ENCODE measurements around the gene CIZ1. TPM values are rescaled to one million over a fixed set of nuclear protein-coding genes. Genes with fewer than 3 reads are reported as not detected.

CIZ1 gene
- total RNA-seq, 2 donors from 2014 or later: 58.4 to 61.6 TPM

DNA sequence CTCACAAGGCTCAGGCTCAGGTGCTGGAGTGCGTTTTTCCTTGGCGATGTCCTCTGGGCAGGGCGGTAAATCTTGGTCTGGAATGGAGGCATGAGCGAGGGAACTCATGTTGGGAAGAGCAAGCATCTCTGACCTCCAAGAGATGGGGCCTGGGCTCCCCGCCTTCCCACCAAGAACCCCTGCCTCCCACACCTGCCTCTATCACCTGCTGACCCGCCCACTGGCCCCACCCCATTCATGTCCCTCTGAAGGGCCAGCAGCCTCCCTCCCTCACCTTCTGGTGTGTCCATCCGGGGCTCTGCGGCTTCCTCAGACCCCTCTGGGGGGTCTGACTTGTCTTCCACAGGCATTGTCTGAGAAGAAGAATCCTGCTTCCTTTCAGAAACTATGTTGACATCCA lies 10.9 kb downstream of the CIZ1 start:
- no peak overlapping the region for H3K27ac ChIP-seq
- H3K4me3 ChIP-seq: no peak overlapping the region
- H3K9me3 ChIP-seq: no peaks in the 10 kb centered on the region
- H3K36me3 ChIP-seq (replicated peaks in 1 of 2; ENCODE audit: insufficient read depth in 1 of 2, low read depth in 2 of 2): peaks cover 17 to 29% of the 10 kb centered on the region in 2 donors
- no peaks in the 10 kb centered on the region for H3K27me3 ChIP-seq
- intact Hi-C loops (cut with DNase I): no loop called here
- no peak for DNase-seq
- no peak for TF ChIP-seq POLR2A (IDR thresholded peaks at IDR 0.05)
- TF ChIP-seq, protein P1, sequence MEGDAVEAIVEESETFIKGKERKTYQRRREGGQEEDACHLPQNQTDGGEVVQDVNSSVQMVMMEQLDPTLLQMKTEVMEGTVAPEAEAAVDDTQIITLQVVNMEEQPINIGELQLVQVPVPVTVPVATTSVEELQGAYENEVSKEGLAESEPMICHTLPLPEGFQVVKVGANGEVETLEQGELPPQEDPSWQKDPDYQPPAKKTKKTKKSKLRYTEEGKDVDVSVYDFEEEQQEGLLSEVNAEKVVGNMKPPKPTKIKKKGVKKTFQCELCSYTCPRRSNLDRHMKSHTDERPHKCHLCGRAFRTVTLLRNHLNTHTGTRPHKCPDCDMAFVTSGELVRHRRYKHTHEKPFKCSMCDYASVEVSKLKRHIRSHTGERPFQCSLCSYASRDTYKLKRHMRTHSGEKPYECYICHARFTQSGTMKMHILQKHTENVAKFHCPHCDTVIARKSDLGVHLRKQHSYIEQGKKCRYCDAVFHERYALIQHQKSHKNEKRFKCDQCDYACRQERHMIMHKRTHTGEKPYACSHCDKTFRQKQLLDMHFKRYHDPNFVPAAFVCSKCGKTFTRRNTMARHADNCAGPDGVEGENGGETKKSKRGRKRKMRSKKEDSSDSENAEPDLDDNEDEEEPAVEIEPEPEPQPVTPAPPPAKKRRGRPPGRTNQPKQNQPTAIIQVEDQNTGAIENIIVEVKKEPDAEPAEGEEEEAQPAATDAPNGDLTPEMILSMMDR (IDR thresholded peaks at IDR 0.05): no peak
- 93 to 100% methylated on average over 5 to 8 of the region's 8 CpGs for WGBS, 2 donors
- ATAC-seq: no peak
- no peaks in the 10 kb centered on the region for H3K4me1 ChIP-seq

DNA sequence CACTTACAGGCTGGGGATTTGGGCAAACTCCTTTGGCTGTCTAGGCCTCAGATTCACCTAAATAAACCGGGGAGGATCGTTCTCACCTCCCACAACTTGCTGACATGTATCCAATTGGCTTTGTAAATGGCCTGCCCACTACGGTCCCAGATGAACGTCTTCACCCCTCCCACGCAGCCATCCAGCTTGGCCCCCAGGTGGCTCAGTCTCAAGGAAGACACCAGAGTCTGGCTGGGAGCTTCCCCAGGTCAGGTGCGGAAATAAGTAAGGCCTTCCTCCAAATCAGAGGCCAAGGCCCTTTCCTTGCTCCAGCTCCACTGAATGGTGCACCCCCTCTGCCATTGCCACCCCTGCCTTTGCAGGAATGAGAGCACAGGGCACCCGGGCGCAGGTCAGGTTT lies 11.4 kb downstream of the CIZ1 start:
- ATAC-seq (no peak), DNase-seq (no peak)
- H3K4me1 ChIP-seq: no peaks in the 10 kb centered on the region
- peaks cover 17 to 29% of the 10 kb centered on the region in 2 donors for H3K36me3 ChIP-seq (replicated peaks in 1 of 2; ENCODE audit: insufficient read depth in 1 of 2, low read depth in 2 of 2)
- 91 to 95% methylated on average over 6 to 8 of the region's 8 CpGs for WGBS, 2 donors
- no peak overlapping the region for H3K4me3 ChIP-seq
- no peaks in the 10 kb centered on the region for H3K27me3 ChIP-seq
- TF ChIP-seq, protein P1 (IDR thresholded peaks at IDR 0.05): no peak
- TF ChIP-seq POLR2A (IDR thresholded peaks at IDR 0.05): no peak
- no peak overlapping the region for H3K27ac ChIP-seq
- intact Hi-C loops (cut with DNase I): no loop called here
- no peaks in the 10 kb centered on the region for H3K9me3 ChIP-seq

DNA sequence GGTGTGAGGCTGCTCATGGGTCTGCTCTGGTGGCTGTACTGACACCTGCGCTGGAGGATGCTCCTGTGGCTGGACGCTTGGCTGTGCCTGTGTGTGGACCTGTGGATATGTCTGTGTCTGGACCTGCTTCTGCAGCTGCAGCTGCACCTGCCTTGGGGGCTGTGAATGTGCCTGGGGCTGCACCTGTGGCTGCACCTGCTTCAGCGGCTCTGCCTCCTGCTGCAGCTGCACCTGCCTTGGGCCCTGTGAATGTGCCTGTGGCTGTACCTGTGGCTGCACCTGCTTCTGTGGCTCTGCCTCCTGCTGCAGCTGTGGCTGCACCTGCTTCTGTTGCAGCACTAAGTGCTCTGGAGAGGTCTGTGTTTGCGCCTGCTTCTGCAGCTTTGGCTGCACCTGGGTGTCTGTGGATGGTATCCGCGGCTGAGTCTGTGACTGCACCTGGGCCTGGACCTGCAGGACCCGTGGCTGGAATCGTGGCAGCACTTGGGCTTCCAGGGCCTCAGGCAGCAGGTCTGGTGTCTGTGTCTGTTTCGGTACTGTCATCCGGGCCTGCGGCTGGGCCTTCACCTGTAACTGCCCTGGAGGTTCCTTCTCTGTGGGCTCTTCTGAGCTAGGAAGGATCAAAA lies 12.5 kb downstream of the CIZ1 start:
- no peaks in the 10 kb centered on the region for H3K4me1 ChIP-seq
- H3K4me3 ChIP-seq: no peak overlapping the region
- intact Hi-C loops (cut with DNase I): no loop called here
- H3K9me3 ChIP-seq: no peaks in the 10 kb centered on the region
- 93 to 100% methylated on average over 1 to 11 of the region's 11 CpGs for WGBS, 2 donors
- no peak overlapping the region for H3K27ac ChIP-seq
- ATAC-seq (no peak), DNase-seq (no peak)
- no peaks in the 10 kb centered on the region for H3K27me3 ChIP-seq
- TF ChIP-seq, protein P1 (IDR thresholded peaks at IDR 0.05): no peak
- peaks cover 17 to 31% of the 10 kb centered on the region in 2 donors for H3K36me3 ChIP-seq (replicated peaks in 1 of 2; ENCODE audit: insufficient read depth in 1 of 2, low read depth in 2 of 2)

DNA sequence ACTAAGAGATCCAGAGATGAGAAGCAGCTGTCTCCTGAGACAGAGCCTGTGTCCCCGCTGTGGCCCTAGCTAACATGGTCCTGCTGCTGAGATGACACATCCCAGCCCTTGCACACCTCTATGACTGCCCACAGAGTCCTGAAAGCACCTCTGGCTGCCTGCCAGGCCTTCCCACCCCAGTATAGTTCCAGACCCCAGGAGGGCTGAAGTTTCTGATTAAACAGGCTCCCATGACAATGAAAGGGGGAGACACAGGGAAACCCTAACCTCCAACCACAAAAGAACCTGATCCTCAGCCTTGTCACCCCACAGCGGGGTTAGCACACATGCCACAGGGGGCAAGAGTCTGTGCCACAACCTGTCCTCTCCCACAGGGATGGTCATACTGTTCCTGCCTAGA lies 15.6 kb downstream of the CIZ1 start:
- no peak for TF ChIP-seq POLR2A (IDR thresholded peaks at IDR 0.05)
- TF ChIP-seq, protein P1 (IDR thresholded peaks at IDR 0.05): no peak
- DNase-seq: no peak

DNA sequence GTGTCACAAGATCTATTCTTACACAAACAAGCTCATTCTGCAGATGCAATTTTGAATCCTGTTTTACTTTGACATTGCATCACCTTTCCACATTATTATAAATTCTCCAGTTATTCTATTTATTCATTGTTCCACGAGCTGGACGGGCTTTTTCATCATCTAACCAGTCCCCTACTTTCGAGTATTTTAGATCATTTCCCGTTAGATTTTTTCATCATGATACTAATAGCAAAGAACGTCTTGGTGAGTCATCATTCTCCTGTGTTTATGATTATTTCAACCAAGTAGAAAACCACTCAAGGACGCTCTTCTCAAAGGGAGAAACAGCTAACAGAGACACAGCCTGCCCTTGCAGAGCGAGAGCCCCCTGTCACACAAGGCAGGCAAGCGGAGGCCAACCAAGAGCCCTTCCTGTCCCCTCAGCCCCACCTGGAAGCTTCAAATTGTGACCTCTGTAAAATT lies 16.2 kb downstream of the CIZ1 start:
- DNase-seq (no peak), ATAC-seq (no peak)
- TF ChIP-seq POLR2A (IDR thresholded peaks at IDR 0.05): no peak
- TF ChIP-seq, protein P1 (IDR thresholded peaks at IDR 0.05): no peak
- Histone ChIP-seq H3K27me3 (no peaks in the 10 kb centered on the region), H3K27ac (no peak overlapping the region), H3K9me3 (no peaks in the 10 kb centered on the region), H3K4me3 (no peak overlapping the region), H3K4me1 (no peaks in the 10 kb centered on the region), H3K36me3 (replicated peaks in 1 of 2; ENCODE audit: insufficient read depth in 1 of 2, low read depth in 2 of 2) (peaks cover 17 to 27% of the 10 kb centered on the region in 2 donors)
- WGBS, 2 donors: 76 to 77% methylated on average over 8 of the region's 8 CpGs
- intact Hi-C loops (cut with DNase I): no loop called here

More for the DNA sequence above, 15.6 kb downstream of the CIZ1 start:
- 96 to 100% methylated on average over 2 of the region's 2 CpGs for WGBS, 2 donors
- Histone ChIP-seq H3K27me3 (no peaks in the 10 kb centered on the region), H3K4me1 (no peaks in the 10 kb centered on the region), H3K4me3 (no peak overlapping the region), H3K9me3 (no peaks in the 10 kb centered on the region), H3K36me3 (replicated peaks in 1 of 2; ENCODE audit: insufficient read depth in 1 of 2, low read depth in 2 of 2) (peaks cover 17 to 29% of the 10 kb centered on the region in 2 donors), H3K27ac (no peak overlapping the region)
- ATAC-seq: no peak
- intact Hi-C loops (cut with DNase I): no loop called here
